Gastroesophageal sphincter (tissue), 4 donors: ENCODE measurements around the gene ADCY9. TPM values are rescaled to one million over a fixed set of nuclear protein-coding genes. Genes with fewer than 3 reads are reported as not detected.

Experiments
- ATAC-seq: fragments of 150-250 bp; one replicate; pipeline ENCODE4 v1.9.1; 2016; ENCODE audit warnings: mild to moderate bottlenecking, moderate library complexity
- H3K27ac ChIP-seq, 4 donors: fragments of 200-600 bp; sonication (generic) in 3 of 4; 1 replicate in 3 of 4; 2 replicates in 1 of 4; pipeline ENCODE4 v1.5.1; 2016 to 2019
- H3K27me3 ChIP-seq: fragments of 200-600 bp; sonication (generic); one replicate; pipeline ENCODE4 v1.5.1; 2019
- H3K36me3 ChIP-seq, 2 donors: fragments of 200-600 bp; sonication (generic); one replicate each; pipeline ENCODE4 v1.5.1; 2019; ENCODE audit warnings: control low read depth in 1 of 2
- H3K4me1 ChIP-seq, 3 donors: fragments of 200-600 bp; sonication (generic); 1 replicate in 2 of 3; 2 replicates in 1 of 3; pipeline ENCODE4 v1.5.1; 2016 to 2019; ENCODE audit warnings: control low read depth in 2 of 3
- H3K4me3 ChIP-seq, 2 donors: fragments of 200-600 bp; sonication (generic); one replicate each; pipeline ENCODE4 v1.5.1; 2019; ENCODE audit warnings: mild to moderate bottlenecking in 1 of 2, moderate library complexity in 1 of 2
- H3K9me3 ChIP-seq, 3 donors: fragments of 200-600 bp; sonication (generic); one replicate each; pipeline ENCODE4 v1.5.1; 2017 to 2019; ENCODE audit warnings: control low read depth in 2 of 3
- EP300 ChIP-seq: sonication (generic); formaldehyde crosslinking; IDR thresholded peaks from one replicate; pipeline ENCODE4 v1.6.1; 2017; ENCODE audit warnings: antibody characterized with exemption, mild to moderate bottlenecking
- POLR2A ChIP-seq, 2 donors: fragments of 450-650 bp; IDR thresholded peaks; one replicate each; pipeline ENCODE4 v1.6.1; 2017; ENCODE audit warnings: antibody characterized with exemption in 2 of 2, mild to moderate bottlenecking in 2 of 2, moderate library complexity in 1 of 2
- POLR2AphosphoS5 ChIP-seq: sonication (generic); formaldehyde crosslinking; IDR thresholded peaks from one replicate; pipeline ENCODE4 v1.6.1; 2017; ENCODE audit warnings: antibody characterized with exemption
- WGBS, 2 donors: methylation state at CpG; one replicate each; pipeline ENCODE4 v1.1.5; 2018; ENCODE audit warnings: low coverage in 1 of 2; 5-methylcytosine and 5-hydroxymethylcytosine counted together
- total RNA-seq, 4 donors: library from RNA; depleted of rRNA; stranded (reverse); fragments of >200 nt; gene quantifications; one replicate each; pipeline ENCODE4 v1.1.0, GENCODE V29; 2016
- TF ChIP-seq, protein P1 (sequence below), 4 experiments: fragments of 200-600 bp in 2 of 4; fragments of 450-650 bp in 2 of 4; sonication (generic) in 1 of 4; IDR thresholded peaks; one replicate each; pipeline ENCODE4 v1.5.1; 2017 to 2019; ENCODE audit warnings: antibody characterized with exemption in 4 of 4, mild to moderate bottlenecking in 2 of 4, moderate library complexity in 2 of 4

ADCY9 gene
- total RNA-seq, 4 donors from 2014 or later = 33.0 to 83.5 (median 43.4) TPM

DNA sequence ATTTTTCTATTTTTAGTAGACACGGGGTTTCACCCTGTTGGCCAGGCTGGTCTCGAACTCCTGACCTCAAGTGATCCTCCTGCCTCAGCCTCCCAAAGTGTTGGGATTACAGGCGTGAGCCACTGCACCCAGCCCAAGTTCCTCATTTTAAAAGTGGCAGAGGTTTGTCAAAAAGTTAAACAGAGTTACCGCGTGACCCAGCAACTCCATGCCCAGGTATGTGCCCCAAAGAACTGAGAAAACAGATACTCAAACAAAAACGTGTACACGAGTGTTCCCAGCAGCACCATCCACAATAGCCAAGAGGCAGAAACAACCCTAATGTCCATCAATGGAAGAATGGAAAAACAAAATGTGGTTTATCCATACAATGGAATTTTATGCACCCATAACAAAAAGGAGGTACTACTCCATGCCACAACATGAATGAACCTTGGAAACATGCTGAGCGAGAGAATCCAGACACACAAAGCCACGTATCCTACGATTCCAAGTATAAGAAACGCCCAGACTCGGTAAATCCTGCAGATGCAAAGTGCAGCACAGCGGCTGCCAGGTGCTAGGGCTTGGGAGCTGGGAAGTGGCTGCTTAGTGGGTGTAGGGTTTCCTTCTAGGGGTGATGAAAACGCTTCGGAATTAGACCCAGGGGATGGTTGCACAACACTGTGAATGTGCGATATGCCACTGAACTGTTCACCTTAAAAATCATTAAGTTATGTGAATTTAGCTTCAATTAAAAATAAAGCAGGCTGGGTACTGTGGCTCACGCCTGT, 24.8 kb downstream of the ADCY9 start:
- peak overlapping the region in 2 of 4 donors; percentile 66 to 78 for H3K27ac ChIP-seq
- peaks cover 0 to 93% (median 26%) of the 10 kb centered on the region in 3 donors for H3K4me1 ChIP-seq
- H3K27me3 ChIP-seq = no peaks in the 10 kb centered on the region
- ATAC-seq = no peak
- H3K9me3 ChIP-seq = no peaks in the 10 kb centered on the region
- TF ChIP-seq POLR2A (IDR thresholded peaks at IDR 0.05) = no peak
- no peak for TF ChIP-seq POLR2AphosphoS5
- TF ChIP-seq EP300 = no peak
- TF ChIP-seq, protein P1, sequence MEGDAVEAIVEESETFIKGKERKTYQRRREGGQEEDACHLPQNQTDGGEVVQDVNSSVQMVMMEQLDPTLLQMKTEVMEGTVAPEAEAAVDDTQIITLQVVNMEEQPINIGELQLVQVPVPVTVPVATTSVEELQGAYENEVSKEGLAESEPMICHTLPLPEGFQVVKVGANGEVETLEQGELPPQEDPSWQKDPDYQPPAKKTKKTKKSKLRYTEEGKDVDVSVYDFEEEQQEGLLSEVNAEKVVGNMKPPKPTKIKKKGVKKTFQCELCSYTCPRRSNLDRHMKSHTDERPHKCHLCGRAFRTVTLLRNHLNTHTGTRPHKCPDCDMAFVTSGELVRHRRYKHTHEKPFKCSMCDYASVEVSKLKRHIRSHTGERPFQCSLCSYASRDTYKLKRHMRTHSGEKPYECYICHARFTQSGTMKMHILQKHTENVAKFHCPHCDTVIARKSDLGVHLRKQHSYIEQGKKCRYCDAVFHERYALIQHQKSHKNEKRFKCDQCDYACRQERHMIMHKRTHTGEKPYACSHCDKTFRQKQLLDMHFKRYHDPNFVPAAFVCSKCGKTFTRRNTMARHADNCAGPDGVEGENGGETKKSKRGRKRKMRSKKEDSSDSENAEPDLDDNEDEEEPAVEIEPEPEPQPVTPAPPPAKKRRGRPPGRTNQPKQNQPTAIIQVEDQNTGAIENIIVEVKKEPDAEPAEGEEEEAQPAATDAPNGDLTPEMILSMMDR (IDR thresholded peaks at IDR 0.05) = no peak
- no peak overlapping the region for H3K4me3 ChIP-seq
- 85 to 87% methylated on average over 12 to 15 of the region's 17 CpGs for WGBS, 2 donors
- no peaks in the 10 kb centered on the region for H3K36me3 ChIP-seq

DNA sequence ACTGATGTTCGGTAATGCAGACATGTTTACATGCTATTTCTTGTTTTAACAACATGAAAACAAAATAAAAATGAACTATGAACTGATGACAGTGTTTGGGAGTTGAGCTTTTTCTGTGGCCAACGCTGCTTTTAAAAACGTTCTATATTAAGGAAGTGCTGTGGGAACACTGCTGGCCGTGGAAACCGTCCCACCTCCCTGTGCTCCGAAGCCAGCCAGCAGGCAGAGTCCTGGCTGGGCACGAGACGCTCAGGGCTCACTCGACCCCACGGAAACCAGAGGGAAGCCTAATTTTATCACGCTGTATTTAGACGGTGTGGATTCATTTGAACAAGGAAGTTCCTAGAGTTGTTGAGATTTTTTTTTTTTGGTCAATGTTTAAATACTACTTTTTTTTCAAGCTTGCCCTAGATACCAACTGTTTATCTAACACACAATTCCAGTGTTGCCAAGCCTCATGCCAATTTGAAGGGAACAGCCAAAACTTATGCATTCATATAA, 25.8 kb downstream of the ADCY9 start:
- Histone ChIP-seq H3K27ac (peak overlapping the region; percentile 16 to 78 (median 52)), H3K36me3 (no peaks in the 10 kb centered on the region), H3K4me3 (peak overlapping the region in 1 of 2 donors; percentile 28), H3K4me1 (peaks cover 0 to 83% (median 25%) of the 10 kb centered on the region in 3 donors), H3K27me3 (no peaks in the 10 kb centered on the region), H3K9me3 (no peaks in the 10 kb centered on the region)
- TF ChIP-seq POLR2AphosphoS5 = peak; percentile 22
- no peak for TF ChIP-seq EP300
- WGBS, 2 donors = 2 to 4% methylated on average over 11 to 12 of the region's 12 CpGs
- ATAC-seq = peak; percentile 74

DNA sequence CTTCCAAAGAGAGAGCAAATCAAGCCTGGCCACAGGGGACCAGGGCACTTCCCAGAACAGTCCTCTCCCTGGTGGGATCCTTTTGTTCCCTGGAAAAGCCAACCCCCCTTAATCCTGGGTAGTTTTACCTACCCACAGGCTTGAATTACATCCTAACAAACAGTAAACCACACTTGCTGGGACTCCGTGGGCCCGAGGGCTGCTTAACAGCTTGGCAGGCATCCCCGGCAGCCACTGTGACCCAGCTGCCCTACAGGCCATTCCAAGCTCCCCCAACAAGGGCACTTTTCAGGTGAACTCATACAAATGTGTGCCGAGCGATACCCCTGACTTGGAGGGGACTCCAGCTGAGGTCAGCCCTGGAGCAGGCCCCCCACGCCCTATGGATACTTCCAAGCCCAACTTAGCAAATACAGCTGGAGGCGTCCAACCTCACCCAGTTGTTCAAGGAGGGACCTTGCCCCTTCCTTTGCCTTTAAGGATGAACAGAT, 26.4 kb downstream of the ADCY9 start:
- no peak for ATAC-seq
- Histone ChIP-seq H3K36me3 (no peaks in the 10 kb centered on the region), H3K4me3 (peak overlapping the region in 1 of 2 donors; percentile 28), H3K27ac (peak overlapping the region; percentile 16 to 78 (median 52)), H3K27me3 (no peaks in the 10 kb centered on the region), H3K4me1 (peaks cover 0 to 78% (median 25%) of the 10 kb centered on the region in 3 donors), H3K9me3 (no peaks in the 10 kb centered on the region)
- WGBS, 2 donors = no CpG with 5 or more reads among the region's 7 CpGs
- TF ChIP-seq, protein P1 (IDR thresholded peaks at IDR 0.05) = no peak
- TF ChIP-seq POLR2AphosphoS5 (no peak), POLR2A (IDR thresholded peaks at IDR 0.05) (no peak), EP300 (no peak)

DNA sequence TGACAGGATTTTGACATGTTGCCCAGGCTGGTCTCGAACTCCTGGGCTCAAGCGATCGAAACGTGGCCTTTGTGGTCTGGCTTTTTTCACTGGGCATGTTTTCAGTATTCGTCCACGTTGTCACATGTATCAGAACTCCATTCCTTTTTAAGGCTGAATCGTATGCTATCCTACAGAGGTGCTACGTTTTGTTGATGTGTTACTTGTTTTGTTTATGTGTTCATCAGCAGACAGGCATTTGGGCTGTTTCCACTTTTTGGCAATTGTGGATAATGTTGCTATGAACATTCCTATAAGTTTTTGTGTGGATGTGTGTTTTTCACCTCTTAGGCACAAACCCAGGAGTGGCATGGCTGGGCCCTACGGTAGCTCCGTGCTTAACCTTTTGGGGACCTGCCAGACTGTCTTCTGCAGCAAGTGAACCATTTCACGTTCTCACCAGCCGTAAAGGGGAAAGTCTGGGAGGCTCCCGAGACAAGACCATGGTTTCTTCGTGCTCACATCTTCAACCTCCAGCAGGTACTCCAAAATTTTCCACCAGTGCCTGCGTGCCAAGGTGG, 26.9 kb downstream of the ADCY9 start:
- no peak for ATAC-seq
- TF ChIP-seq EP300 = no peak
- TF ChIP-seq POLR2A (IDR thresholded peaks at IDR 0.05) = no peak
- TF ChIP-seq POLR2AphosphoS5 = no peak
- TF ChIP-seq, protein P1 (IDR thresholded peaks at IDR 0.05) = no peak
- H3K27me3 ChIP-seq = no peaks in the 10 kb centered on the region
- 78 to 95% methylated on average over 7 to 8 of the region's 15 CpGs for WGBS, 2 donors
- H3K4me1 ChIP-seq = peaks cover 0 to 72% (median 25%) of the 10 kb centered on the region in 3 donors
- no peaks in the 10 kb centered on the region for H3K9me3 ChIP-seq
- no peaks in the 10 kb centered on the region for H3K36me3 ChIP-seq
- H3K27ac ChIP-seq = peak overlapping the region in 2 of 4 donors; percentile 66 to 78
- H3K4me3 ChIP-seq = no peak overlapping the region

DNA sequence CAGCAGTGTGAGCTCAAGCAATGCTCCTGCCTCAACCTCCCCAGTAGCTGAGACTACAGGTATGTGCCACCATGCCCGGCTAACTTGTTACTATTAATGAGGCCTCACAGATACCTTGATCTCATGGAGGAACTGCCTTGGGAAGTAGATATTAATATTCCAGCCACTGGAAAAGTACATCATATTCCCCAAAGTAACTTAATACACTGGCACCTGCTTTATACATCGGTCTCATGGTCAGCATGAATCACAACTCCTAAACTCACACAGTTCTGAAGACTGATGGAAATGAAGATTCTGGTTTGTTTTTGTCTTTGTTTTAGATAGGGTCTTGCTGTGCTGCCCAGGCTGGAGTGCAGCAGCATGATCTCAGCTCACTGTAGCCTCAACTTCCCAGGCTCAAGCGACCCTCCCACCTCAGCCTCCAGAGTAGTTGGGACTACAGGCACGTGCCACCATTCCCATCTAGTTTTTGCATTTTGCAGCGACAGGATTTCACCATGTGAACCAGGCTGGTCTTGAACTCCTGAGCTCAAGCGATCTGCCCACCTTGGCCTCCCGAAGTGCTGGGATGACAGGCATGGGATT, 28.2 kb downstream of the ADCY9 start:
- Histone ChIP-seq H3K27ac (no peak overlapping the region), H3K9me3 (no peaks in the 10 kb centered on the region), H3K4me3 (no peak overlapping the region), H3K27me3 (no peaks in the 10 kb centered on the region), H3K36me3 (no peaks in the 10 kb centered on the region), H3K4me1 (peaks cover 0 to 62% (median 19%) of the 10 kb centered on the region in 3 donors)
- 86 to 93% methylated on average over 4 to 5 of the region's 7 CpGs for WGBS, 2 donors
- TF ChIP-seq POLR2A (IDR thresholded peaks at IDR 0.05) (no peak), EP300 (no peak), POLR2AphosphoS5 (no peak)
- TF ChIP-seq, protein P1 (IDR thresholded peaks at IDR 0.05) = no peak
- no peak for ATAC-seq
